Raji (cell line): ENCODE results near the gene SSTR3.

Experiments used
- POLR2A ChIP-seq: IDR thresholded peaks from 2 replicates; pipeline ENCODE4 v1.6.1; 2011; ENCODE audit warnings: low read depth, low read length, control low read depth; ENCODE audit not compliant: insufficient read depth

SSTR3 gene

GRCh38 chr22:37178350-37179125 lies 33.7 kb downstream of the SSTR3 start:
- TF ChIP-seq POLR2A: no peak

GRCh38 chr22:37177755-37178154 lies 34.5 kb downstream of the SSTR3 start:
- TF ChIP-seq POLR2A: no peak

- no peak for TF ChIP-seq POLR2A
Observed at GRCh38 chr22:37177221-37177620, 35.1 kb downstream of the SSTR3 start.

GRCh38 chr22:37176464-37177061 lies 35.7 kb downstream of the SSTR3 start:
- TF ChIP-seq POLR2A: no peak

GRCh38 chr22:37175414-37176281 lies 36.6 kb downstream of the SSTR3 start:
- TF ChIP-seq POLR2A: no peak

GRCh38 chr22:37174964-37175363 lies 37.3 kb downstream of the SSTR3 start:
- TF ChIP-seq POLR2A: no peak

GRCh38 chr22:37173709-37174108 lies 38.6 kb downstream of the SSTR3 start:
- TF ChIP-seq POLR2A: no peak

GRCh38 chr22:37172266-37173245 lies 39.7 kb downstream of the SSTR3 start:
- no peak for TF ChIP-seq POLR2A

- no peak for TF ChIP-seq POLR2A
Observed at GRCh38 chr22:37171662-37172061, 40.6 kb downstream of the SSTR3 start.

GRCh38 chr22:37169947-37170688 lies 42.2 kb downstream of the SSTR3 start:
- TF ChIP-seq POLR2A: no peak

- no peak for TF ChIP-seq POLR2A
Observed at GRCh38 chr22:37169406-37169805, 42.9 kb downstream of the SSTR3 start.

GRCh38 chr22:37167981-37168647 lies 44.2 kb downstream of the SSTR3 start:
- TF ChIP-seq POLR2A: no peak
